ENCODE results near the gene COX6B1.
"Not testable (repeated sequence)": the region's sequence is repeated elsewhere in the genome, so short reads cannot be mapped to it uniquely, and the experiment has no call there.

The COX6B1 gene, protein sequence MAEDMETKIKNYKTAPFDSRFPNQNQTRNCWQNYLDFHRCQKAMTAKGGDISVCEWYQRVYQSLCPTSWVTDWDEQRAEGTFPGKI

DNA sequence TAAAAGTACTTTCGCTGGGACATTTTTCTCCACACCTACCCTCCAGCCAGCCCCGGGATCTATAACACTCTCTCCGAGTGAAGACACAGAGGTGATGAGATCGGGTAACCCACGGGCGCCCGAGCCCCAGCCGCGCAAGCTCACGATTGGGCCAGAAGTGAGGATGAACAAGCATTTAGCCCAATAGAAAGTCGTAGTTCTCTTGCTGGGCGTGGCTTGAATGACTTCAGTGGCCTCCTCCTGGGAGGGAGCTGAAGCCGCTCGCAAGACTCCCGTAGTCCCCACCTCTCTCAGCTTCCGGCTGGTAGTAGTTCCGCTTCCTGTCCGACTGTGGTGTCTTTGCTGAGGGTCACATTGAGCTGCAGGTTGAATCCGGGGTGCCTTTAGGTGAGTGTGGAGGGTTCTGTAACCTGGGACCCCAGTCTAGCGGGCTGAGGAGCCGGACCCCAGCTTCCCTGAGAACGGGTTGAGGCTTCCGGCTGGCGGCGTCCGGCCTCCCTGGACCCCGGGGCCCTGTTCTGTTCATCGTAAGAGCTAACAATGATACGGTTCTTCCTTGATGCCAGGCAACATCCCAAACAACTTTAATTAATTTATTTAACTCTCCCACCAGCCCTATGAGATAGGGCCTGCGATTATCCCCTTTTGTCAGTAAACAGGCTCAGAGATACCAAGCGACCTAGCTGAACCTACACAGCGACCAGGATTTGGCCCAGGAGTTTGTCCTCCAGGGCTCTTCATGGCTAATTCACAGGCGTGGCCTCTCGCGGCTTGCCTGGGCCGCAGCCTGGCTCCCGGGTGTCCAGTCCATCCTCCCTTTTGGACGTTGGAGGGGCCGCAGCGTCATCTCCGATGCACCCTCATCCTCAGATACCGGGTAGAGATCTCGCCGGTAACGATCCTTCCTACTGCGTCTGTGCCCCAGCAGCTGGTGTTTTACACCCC is at the start of gene COX6B1:
Gene COX6B1 (plus strand): TSS at position 307 of the 945 bp plus-strand sequence. CDS start 2,921 bp downstream, outside the sequence.
- peak; percentile 83 to 90 for DNase-seq (ENCODE audit: low read depth in 2 of 2)

DNA sequence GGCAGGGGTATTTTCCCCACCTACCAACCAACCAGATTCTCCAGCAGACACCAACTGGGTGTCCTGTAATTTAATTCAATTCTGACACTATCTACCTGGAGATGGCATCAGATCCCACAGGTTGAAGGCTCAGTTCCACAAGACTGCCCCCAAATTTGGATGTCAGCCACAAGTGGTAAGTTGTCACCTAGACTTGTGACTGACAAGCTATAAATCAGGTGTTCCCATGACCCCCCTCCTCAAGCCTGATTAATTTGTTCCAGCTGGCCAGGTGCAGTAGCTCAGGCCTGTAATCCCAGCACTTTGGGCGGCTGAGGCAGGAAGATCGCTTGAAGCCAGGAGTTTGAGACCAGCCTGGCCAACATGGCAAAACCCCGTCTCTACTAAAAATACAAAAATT is 46.2 kb upstream of the COX6B1 start:
- no peak for DNase-seq (ENCODE audit: low read depth in 2 of 2)

DNA sequence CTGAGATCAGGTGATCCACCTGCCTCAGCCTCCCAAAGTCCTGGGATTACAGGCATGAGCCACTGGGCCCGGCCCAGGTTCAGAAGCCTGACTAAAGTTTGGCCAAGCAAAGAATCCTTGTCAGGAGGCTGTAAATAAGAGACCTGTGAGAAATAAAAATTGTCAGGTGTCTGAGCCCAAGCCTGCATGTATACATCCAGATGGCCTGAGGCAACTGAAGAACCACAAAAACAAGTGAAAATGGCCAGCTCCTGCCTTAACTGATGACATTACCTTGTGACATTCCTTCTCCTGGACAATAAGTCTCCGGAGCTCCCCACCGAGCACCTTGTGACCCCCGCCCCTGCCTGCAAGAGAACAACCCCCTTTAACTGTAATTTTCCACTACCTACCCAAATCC is 43.7 kb upstream of the COX6B1 start:
- not testable (repeated sequence) for DNase-seq (ENCODE audit: low read depth in 2 of 2)

DNA sequence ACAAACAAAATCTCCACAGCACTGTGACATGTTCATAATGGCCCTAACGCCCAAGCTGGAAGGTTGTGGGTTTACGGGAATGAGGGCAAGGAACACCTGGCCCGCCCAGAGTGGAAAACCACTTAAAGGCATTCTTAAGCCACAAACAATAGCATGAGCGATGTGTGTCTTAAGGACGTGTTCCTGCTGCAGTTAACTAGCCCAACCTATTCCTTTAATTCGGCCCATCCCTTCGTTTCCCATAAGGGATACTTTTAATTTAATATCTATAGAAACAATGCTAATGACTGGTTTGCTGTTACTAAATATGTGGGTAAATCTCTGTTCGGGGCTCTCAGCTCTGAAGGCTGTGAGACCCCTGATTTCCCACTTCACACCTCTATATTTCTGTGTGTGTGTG is 41.0 kb upstream of the COX6B1 start:
- DNase-seq (ENCODE audit: low read depth in 2 of 2): not testable (repeated sequence)

DNA sequence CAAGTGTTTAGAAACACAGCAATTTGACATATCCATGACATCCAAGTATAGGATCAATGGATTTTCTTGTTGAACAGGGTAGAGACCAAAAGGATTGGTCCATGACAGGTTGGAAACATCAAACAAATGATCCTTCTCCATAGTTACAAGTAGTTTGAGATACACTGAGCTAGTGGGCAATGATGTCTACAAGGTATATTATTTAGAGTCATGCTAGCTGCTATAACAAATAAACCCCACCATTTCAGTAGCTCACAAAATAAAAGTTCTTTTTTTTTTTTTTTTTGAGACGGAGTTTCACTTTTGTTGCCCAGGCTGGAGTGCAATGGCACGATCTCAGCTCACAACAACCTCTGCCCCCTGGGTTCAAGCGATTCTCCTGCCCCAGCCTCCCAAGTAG is 40.5 kb upstream of the COX6B1 start:
- DNase-seq (ENCODE audit: low read depth in 2 of 2): no peak

DNA sequence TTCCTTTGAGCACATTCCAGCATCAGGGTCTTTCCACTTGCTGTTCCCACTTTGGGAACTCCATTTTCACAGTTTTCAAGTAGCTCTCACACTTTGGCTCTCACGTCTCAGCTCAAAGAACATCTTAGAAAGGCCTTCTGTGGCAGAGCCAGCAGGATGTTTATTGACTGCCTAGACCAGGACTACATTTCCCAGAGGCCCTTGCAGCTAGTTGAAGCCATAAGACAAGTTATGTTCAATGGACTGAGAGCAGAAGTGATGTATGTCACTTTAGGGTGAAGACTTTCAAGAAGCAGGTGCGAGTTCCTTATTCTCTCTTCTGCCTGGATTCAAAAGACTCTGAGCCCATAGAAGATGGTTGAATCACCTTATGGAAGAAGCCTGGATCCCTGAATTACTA is 39.9 kb upstream of the COX6B1 start:
- no peak for DNase-seq (ENCODE audit: low read depth in 2 of 2)

DNA sequence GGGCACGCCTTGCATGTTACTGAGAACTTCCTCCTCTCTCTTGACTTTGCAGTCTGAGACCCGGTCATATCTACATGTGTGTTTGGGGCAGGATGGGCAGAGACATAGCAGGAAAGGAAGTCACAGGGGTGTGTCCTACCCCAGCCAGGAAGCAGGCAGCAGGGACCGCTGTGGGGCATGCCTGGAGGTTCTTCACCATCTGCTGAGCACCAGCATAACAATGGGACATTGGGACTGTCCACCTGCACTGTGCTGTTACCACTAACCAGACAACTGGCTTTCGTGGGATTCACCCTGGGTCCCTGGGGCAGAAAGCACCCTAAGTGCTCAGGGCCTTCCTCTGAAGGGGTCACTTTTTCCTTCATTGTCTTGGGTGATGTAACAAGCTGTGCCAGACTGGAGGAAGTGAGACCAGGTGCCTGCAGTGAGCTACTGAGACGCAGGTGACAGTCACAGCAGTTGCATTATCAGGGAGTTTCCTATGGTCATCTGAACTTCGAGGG is 38.2 kb upstream of the COX6B1 start:
- no peak for DNase-seq (ENCODE audit: low read depth in 2 of 2)

DNA sequence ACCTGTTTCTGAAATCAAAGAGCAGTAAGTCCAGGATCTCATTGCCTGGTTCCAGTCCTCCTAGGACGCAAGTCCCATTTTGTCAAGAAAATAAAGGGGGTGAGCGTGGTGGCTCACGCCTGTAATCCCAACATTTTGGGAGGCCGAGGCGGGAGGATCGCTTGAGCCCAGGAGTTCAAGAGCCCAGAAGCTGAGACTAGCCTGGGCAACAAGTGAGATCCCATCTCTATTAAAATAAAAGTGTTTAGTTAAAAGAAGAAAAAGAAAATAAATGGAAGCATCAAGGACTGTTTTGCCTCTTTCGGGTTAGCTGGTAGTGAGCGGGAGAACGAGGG is 35.9 kb upstream of the COX6B1 start:
- no peak for DNase-seq (ENCODE audit: low read depth in 2 of 2)

DNA sequence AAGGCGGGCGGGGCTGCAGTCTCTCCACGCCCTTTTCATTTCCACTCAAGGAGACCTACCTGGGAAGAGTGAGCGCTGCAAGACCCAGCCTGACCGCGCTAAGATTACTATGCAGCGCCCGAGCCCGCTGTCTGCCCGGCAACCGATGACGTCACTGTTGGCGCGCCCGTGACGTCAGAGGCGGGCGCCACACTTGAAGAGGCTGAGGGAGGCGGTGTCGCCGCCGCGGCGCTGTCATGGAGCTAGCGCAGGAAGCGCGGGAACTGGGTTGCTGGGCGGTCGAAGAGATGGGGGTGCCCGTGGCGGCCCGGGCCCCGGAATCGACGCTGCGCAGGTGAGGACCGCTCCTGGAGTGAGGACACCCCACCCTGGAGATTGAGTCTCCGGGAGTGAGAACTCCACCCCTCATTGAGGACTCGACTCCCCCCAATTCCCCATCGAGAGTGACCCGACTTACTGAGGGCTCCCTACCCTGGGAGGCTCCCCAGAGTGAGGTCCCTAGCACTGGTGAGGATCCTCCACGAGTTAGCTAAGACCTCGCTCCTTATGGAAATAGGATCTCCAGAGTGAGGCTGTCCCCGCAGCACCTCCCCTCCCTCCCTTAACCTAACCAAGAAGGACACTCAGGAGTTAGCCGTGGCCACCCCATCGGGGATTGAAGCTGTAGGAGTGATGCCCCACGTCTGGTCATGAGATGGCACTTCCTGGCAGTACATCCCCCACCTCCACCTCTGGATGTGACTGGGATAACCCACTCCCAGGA is 35.4 kb upstream of the COX6B1 start, which contains the start of gene HAUS5:
Gene HAUS5 (plus strand): TSS at position 177 of the 763 bp plus-strand sequence. CDS start 60 bp downstream, at position 237.
- peak; percentile 88 to 94 for DNase-seq (ENCODE audit: low read depth in 2 of 2)

DNA sequence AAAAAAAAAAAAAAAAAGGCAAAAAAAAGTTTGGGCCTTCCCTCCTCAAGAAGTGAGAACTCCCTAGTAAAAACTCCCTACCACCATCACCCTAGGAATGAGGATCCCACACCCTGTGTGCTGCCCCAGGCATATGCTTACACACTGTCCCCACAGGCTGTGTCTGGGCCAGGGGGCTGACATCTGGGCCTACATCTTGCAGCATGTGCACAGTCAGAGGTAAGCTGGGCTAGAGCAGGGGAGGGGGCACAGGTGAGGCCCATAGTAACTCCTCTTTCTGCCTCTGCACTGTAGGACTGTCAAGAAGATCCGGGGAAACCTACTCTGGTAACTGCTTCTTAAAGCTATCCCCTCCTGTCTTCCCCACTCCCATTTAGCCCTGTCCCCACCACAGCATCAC is 34.5 kb upstream of the COX6B1 start:
- DNase-seq (ENCODE audit: low read depth in 2 of 2): no peak

DNA sequence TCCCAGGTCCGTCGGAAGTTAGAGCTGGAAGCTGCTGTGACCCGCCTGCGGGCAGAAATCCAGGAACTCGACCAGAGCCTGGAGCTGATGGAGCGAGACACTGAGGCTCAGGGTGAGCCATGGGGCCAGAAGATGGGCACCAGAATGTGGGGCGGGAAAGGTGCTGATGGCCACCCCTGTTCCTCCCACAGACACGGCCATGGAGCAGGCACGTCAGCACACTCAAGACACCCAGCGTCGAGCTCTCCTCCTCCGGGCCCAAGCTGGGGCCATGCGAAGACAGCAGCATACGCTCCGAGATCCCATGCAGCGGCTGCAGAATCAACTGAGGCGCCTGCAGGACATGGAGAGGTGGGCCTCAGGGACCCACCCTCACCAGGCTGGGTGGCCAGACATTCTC is 33.1 kb upstream of the COX6B1 start:
- no peak for DNase-seq (ENCODE audit: low read depth in 2 of 2)

DNA sequence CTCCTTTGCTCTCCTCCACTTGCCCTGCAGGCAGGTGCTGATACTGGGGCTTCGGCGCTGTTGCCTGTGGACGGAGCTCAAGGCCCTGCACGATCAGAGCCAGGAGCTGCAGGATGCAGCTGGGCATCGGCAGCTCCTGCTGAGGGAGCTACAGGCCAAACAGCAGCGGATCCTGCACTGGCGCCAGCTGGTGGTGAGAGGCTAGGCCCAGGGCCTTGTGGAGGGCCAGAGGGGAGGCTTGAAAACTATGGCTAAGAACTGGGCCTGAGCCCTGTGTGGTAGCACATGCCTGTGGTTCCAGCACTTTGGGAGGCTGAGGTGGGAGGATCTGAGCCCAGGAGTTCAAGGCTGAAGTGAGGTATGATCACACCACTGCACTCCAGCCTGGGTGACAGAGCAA is 29.3 kb upstream of the COX6B1 start:
- DNase-seq (ENCODE audit: low read depth in 2 of 2): no peak

DNA sequence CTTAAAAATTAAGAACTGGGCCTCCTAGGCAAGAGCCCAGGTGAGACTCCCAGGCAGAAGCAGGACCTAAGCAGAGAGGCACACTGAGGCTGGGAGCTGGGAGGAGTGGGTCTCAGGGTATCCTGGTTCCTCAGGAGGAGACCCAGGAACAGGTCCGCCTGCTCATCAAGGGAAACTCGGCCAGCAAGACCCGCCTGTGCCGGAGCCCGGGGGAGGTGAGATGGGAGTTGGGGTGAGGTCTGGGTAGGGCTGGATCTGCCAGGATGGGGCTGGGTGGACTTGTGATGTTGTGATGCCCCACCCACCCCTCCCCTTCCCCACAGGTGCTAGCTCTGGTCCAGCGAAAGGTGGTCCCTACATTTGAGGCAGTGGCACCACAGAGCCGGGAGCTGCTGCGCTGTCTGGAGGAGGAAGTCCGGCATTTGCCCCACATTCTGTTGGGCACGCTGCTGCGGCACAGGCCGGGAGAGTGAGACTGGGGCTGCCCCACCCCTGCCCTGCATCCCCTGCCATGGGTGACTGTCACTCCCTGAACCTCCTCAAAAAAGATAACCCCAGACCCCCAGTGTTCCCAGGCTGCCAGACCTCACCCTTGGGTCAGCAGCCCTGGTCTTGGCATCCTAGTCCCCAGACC is 28.7 kb upstream of the COX6B1 start:
- no peak for DNase-seq (ENCODE audit: low read depth in 2 of 2)

DNA sequence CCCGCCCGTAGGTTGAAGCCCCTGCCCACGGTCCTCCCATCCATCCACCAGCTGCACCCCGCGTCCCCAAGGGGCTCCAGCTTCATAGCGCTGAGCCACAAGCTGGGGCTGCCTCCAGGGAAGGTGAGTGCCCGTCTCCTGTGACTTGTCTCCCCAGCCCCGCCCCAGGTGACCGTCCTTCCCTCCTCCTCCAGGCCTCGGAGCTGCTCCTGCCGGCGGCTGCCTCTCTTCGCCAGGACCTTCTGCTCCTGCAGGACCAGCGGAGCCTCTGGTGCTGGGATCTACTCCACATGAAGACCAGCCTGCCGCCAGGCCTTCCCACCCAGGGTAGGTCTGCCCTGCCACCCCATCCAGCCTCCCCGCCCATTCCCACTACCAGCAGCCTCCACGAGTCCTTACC is 28.1 kb upstream of the COX6B1 start:
- no peak for DNase-seq (ENCODE audit: low read depth in 2 of 2)

DNA sequence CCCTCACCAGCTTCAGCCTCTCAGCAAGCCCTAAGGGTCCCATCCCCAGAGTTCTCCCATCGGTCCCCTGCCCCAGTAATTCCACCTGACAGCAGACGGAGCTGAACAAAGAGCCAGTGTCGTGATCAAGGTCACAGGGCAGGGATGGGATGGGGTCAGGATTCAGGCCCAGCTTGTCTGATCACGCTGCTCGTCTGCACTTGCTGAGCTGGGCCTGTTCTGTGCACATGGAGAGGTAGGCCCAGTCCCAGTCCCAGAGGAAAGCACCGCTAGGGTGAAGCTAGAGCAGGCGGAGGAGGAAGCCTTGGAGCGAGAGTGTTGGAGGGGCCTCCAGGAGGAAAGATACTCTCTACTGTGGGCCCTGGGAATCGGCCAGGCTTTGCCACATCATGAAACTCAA is 26.4 kb upstream of the COX6B1 start:
- no peak for DNase-seq (ENCODE audit: low read depth in 2 of 2)

DNA sequence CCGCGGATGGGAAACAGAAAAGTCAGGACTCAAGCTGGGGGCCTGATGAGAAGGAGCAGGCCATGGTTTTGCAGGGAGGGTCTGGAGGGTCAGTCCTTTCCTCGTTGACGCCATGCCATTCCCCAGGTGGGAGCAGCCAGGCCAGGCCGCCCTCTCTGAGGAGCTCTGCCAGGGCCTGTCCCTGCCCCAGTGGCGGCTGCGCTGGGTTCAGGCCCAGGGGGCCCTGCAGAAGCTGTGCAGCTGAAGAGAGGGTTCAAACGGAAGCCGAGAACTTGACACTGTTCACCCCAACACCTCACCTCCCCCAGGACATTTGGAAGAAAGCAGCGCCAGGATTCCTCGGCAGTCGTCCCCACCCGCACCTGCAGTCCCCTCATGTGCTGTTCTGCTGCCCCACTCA is 25.4 kb upstream of the COX6B1 start:
- DNase-seq (ENCODE audit: low read depth in 2 of 2): no peak

DNA sequence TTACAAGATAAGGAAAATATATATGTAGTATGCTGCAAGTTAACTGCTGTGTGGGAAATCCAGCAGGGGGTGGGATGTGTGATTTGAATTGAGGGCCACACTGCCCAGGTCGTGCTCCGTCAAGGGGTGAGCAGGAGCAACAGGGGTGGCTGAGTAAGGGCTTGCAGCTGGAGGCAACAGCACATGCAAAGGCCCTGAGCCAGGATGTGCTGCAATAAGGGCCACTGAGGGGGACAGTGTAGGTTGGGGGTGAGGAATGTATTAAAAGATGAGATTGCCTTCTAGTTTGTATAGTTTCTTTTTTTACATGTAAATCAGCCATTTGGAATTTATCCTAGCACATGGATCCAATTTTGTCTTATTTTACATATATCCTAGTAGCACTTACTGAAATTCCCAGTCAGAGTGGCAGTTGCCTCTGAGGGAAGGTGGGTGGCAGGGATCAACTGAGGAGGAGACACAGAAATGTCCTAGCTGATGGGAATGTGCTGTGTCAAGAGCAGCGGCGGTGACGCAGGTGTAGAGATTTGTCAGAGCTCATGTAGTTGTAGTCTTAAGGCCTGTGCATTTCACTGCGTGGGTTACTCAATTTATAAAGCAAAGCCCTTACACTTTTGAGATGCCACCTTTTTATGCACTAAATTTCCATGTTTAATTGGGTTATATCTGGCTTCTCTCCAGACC is 24.7 kb upstream of the COX6B1 start:
- no peak for DNase-seq (ENCODE audit: low read depth in 2 of 2)

DNA sequence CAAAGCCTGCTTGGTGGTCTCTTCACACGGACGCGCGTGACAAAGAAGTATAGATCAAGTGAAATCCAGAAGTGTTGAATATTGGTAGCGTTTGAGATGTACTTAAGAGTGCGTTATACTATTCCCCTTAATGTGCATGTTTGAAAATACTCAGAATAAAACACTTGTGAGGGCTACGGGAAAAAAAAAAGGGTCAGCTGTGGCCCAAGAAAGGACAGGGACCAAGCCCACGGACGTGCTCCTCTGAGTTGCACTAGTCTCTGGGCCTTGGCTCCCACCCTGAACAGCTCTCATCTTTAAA is 19.9 kb upstream of the COX6B1 start:
- DNase-seq (ENCODE audit: low read depth in 2 of 2): no peak

DNA sequence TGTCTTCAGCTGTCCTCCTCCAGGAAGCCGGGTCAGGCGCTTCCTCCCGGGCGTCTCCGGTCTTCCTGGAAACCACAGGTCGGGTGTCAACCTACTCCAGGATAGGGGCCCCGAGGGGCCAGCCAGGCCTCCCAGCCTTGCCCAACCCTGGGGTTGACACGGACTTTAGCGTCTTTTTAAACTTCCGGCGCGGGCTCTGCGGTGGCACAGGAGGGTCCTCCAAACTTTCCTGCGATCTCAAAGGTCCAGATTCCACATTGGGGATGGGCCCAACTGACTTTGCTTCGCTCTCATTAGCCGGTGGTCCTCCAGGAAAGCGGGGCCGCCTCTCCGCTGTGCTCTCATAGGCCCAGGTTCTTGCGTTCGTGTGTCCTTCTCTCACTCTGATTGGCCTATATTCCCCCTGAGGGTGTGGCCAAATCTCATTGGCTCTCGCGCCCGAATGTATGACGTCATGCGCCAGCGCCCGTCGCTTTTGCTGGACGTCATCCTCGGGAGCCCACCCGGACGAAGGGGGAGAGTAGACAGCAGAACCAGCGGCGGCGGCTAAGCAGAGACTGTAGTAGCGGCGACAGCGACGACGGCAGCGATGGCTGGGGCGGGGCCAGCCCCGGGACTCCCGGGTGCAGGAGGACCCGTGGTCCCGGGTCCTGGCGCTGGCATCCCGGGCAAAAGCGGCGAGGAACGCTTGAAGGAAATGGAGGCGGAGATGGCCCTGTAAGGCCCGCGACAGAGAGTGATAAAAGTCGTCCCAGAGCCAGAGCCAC is 19.4 kb upstream of the COX6B1 start, which contains the start of gene RBM42:
Gene RBM42 (plus strand): TSS at position 472 of the 767 bp plus-strand sequence. CDS start 118 bp downstream, at position 590.
- DNase-seq (ENCODE audit: low read depth in 2 of 2): peak; percentile 94 to 96

DNA sequence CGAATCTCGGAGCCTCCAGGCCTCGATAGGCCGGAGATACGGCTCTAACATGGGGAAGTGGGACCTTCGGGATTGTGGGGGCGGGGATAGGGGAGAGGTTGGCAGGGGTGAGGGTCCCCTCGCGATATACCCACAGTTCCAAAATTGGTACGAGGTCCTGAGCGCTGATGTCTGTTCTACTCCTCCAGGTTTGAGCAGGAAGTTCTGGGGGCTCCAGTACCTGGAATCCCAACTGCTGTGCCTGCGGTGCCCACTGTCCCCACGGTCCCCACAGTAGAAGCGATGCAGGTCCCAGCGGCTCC is 18.8 kb upstream of the COX6B1 start:
- no peak for DNase-seq (ENCODE audit: low read depth in 2 of 2)
